Type B pancreatic cell (in vitro differentiated cells): ENCODE measurements around the gene FSTL5. TPM values are rescaled to one million over a fixed set of nuclear protein-coding genes. Genes with fewer than 3 reads are reported as not detected.
"Not testable (repeated sequence)": the region's sequence is repeated elsewhere in the genome, so short reads cannot be mapped to it uniquely, and the experiment has no call there.

ENCODE experiments used
- DNase-seq: peaks from one replicate; pipeline ENCODE4 v3.0.0; 2021; ENCODE audit warnings: mixed read lengths; ENCODE audit not compliant: unreplicated experiment; ENCODE audit errors: extremely low spot score
- H3K27ac Mint-ChIP-seq: 2 replicates; pipeline ENCODE4 v1.8.0; 2021; ENCODE audit warnings: mild to moderate bottlenecking, mixed read lengths
- H3K27me3 Mint-ChIP-seq: 2 replicates; pipeline ENCODE4 v1.8.0; 2021; ENCODE audit warnings: mixed read lengths
- H3K36me3 Mint-ChIP-seq: 2 replicates; pipeline ENCODE4 v1.8.0; 2021; ENCODE audit warnings: mixed read lengths
- H3K4me1 Mint-ChIP-seq: one replicate; pipeline ENCODE4 v1.8.0; 2021; ENCODE audit warnings: mixed read lengths; ENCODE audit not compliant: unreplicated experiment
- H3K4me3 Mint-ChIP-seq: 2 replicates; pipeline ENCODE4 v1.8.0; 2021; ENCODE audit warnings: mild to moderate bottlenecking, mixed read lengths
- H3K9me3 Mint-ChIP-seq: 2 replicates; pipeline ENCODE4 v1.8.0; 2021; ENCODE audit warnings: mixed read lengths
- CTCF ChIP-seq: fragments of 200-600 bp; sonication (generic); conservative IDR thresholded peaks from 2 replicates; pipeline ENCODE4 v1.5.0; 2021; ENCODE audit warnings: antibody characterized with exemption, mild to moderate bottlenecking
- total RNA-seq: library from RNA; stranded (reverse); gene quantifications from 2 replicates; pipeline ENCODE4 v1.2.1, GENCODE V29; 2021; ENCODE audit warnings: low replicate concordance

The FSTL5 gene
- total RNA-seq, 1 donor from 2014 or later, result 3.6 TPM

- no peaks in the 10 kb centered on the region for H3K4me1 Mint-ChIP-seq
- H3K4me3 Mint-ChIP-seq, result no peak overlapping the region
- DNase-seq, result no peak
- no peak overlapping the region for H3K27ac Mint-ChIP-seq
- H3K27me3 Mint-ChIP-seq, result no peaks in the 10 kb centered on the region
- no peak for TF ChIP-seq CTCF
- no peaks in the 10 kb centered on the region for H3K9me3 Mint-ChIP-seq
- no peaks in the 10 kb centered on the region for H3K36me3 Mint-ChIP-seq
These were observed 396.7 kb downstream of the FSTL5 start for GRCh38 chr4:161767116-161767515.

DNA sequence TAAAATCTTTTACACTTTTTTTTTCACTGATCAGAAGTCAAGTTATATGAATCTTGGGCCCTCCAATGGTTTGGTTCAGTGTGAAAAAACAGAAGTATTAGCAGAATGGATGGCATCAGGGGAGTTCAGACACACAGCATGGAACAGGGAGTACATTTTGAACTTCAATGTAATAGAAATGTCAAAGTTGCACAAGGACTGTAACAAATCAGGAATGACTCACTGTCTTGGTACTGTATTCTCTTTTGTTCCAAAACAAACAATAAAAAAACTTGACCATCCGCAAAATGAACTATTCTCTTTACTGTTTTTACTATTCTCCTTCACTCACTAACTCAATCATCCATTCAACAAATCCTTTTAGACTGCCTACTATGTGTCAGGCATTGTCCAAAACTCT lies 401.0 kb downstream of the FSTL5 start:
- H3K4me3 Mint-ChIP-seq, result no peak overlapping the region
- no peak overlapping the region for H3K27ac Mint-ChIP-seq
- no peaks in the 10 kb centered on the region for H3K4me1 Mint-ChIP-seq
- no peak for DNase-seq
- no peaks in the 10 kb centered on the region for H3K36me3 Mint-ChIP-seq
- H3K27me3 Mint-ChIP-seq, result no peaks in the 10 kb centered on the region
- no peak for TF ChIP-seq CTCF
- no peaks in the 10 kb centered on the region for H3K9me3 Mint-ChIP-seq

DNA sequence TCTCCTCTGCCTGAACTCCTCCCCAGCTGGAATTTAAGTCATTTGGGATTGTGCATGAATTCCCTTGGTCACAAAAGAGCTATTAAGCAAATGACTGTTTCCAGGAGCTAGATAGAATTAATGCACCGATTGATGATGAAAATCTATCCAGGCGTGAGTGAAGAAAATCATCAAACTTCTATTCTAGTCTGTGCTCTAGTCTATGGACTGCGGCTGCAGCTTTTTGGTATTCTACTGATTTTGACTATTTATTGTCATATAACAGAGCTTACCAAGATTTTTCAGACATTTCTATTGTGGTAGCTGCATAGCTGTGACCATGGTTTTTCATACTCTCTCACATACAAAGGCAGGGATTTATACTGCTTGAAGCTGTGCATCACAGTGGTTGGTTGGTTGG lies 403.8 kb downstream of the FSTL5 start:
- H3K4me1 Mint-ChIP-seq, result no peaks in the 10 kb centered on the region
- no peaks in the 10 kb centered on the region for H3K27me3 Mint-ChIP-seq
- TF ChIP-seq CTCF, result no peak
- H3K27ac Mint-ChIP-seq, result no peak overlapping the region
- DNase-seq, result no peak
- H3K9me3 Mint-ChIP-seq, result no peaks in the 10 kb centered on the region
- H3K4me3 Mint-ChIP-seq, result no peak overlapping the region
- H3K36me3 Mint-ChIP-seq, result no peaks in the 10 kb centered on the region

DNA sequence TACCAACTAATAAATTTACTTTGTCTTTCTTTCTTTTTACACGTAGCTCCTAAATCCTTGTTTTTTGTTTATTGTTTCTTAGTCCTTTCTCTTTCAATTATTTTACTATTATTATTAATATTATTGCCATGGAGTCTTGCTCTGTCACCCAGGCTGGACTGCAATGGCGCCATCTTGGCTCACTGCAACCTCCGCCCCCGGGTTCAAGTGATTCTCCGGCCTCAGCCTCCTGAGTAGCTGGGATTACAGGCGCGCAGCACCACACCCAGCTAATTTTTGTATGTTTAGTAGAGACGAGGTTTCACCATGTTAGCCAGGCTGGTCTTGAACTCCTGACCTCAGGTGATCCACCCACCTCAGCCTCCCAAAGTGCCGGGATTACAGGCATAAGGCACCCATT lies 405.4 kb downstream of the FSTL5 start:
- not testable (repeated sequence) for DNase-seq, H3K4me1 Mint-ChIP-seq, H3K9me3 Mint-ChIP-seq, H3K27ac Mint-ChIP-seq, H3K27me3 Mint-ChIP-seq, H3K36me3 Mint-ChIP-seq, H3K4me3 Mint-ChIP-seq

- Mint-ChIP-seq H3K4me3 (no peak overlapping the region), H3K4me1 (no peaks in the 10 kb centered on the region), H3K36me3 (no peaks in the 10 kb centered on the region), H3K27me3 (no peaks in the 10 kb centered on the region), H3K27ac (no peak overlapping the region), H3K9me3 (no peaks in the 10 kb centered on the region)
- TF ChIP-seq CTCF, result no peak
- DNase-seq, result no peak
These were observed 434.9 kb downstream of the FSTL5 start for GRCh38 chr4:161728929-161729328.

DNA sequence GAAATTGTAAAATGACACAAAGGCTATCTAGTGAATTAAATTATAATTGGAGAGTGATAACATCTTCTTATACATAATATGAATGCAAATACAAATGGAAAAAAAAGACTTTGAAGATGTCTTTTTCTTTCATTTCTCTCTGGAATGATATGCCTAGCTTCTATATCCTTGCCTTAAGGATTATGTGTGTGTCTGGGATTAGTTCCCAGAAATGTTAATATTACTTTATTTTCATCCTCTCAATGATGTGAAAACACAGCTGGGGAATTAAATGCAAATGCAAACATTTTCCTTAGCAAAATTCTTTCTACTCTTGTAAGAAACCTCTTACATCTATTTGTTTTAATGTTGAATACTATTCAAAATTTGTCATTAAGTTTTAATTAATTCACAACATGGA lies 441.9 kb downstream of the FSTL5 start:
- no peaks in the 10 kb centered on the region for H3K27me3 Mint-ChIP-seq
- H3K27ac Mint-ChIP-seq, result no peak overlapping the region
- H3K9me3 Mint-ChIP-seq, result no peaks in the 10 kb centered on the region
- H3K36me3 Mint-ChIP-seq, result no peaks in the 10 kb centered on the region
- no peak overlapping the region for H3K4me3 Mint-ChIP-seq
- DNase-seq, result no peak
- no peaks in the 10 kb centered on the region for H3K4me1 Mint-ChIP-seq
- no peak for TF ChIP-seq CTCF
